ENCODE results near the gene BECN2.

BECN2 gene

GRCh38 chr1:242005866-242006535, 48.4 kb downstream of the BECN2 start:
- no peaks in the 10 kb centered on the region for H3K79me2 ChIP-seq (ENCODE audit: insufficient read depth, low read length)
- H3K36me3 ChIP-seq (ENCODE audit: low read length): no peaks in the 10 kb centered on the region
- H3K9me3 ChIP-seq (ENCODE audit: insufficient read depth, low read length): no peaks in the 10 kb centered on the region
- H3K4me3 ChIP-seq (ENCODE audit: insufficient read depth, low read length, poor library complexity, severe bottlenecking): no peak overlapping the region
- no peaks in the 10 kb centered on the region for H3F3A ChIP-seq (ENCODE audit: insufficient read depth)
- TF ChIP-seq CTCF (IDR thresholded peaks at IDR 0.05; ENCODE audit: insufficient read depth, low read length, poor library complexity, severe bottlenecking): no peak
- no peak for TF ChIP-seq EZH2phosphoT487 (conservative IDR thresholded peaks at IDR 0.05; ENCODE audit: low read length)
- H3K9ac ChIP-seq (ENCODE audit: low read length): no peak overlapping the region
- H3K4me2 ChIP-seq (ENCODE audit: low read depth, low read length, poor library complexity, severe bottlenecking): no peak overlapping the region
- no peaks in the 10 kb centered on the region for H4K20me1 ChIP-seq (ENCODE audit: low read depth, low read length)
- no peak overlapping the region for H3K27ac ChIP-seq (ENCODE audit: low read depth, low read length)
- no peaks in the 10 kb centered on the region for H3K27me3 ChIP-seq (ENCODE audit: low read length)
- no peak overlapping the region for H2AFZ ChIP-seq (ENCODE audit: low read depth, low read length, severe bottlenecking)
- no peaks in the 10 kb centered on the region for H3K9me2 ChIP-seq (replicated peaks; ENCODE audit: insufficient read depth, low read length)

GRCh38 chr1:242006976-242007375, 49.4 kb downstream of the BECN2 start:
- Histone ChIP-seq H3K27ac (ENCODE audit: low read depth, low read length) (no peak overlapping the region), H3K4me2 (ENCODE audit: low read depth, low read length, poor library complexity, severe bottlenecking) (no peak overlapping the region), H3K9ac (ENCODE audit: low read length) (no peak overlapping the region), H2AFZ (ENCODE audit: low read depth, low read length, severe bottlenecking) (no peak overlapping the region), H3K27me3 (ENCODE audit: low read length) (no peaks in the 10 kb centered on the region), H3K36me3 (ENCODE audit: low read length) (no peaks in the 10 kb centered on the region), H3K9me2 (replicated peaks; ENCODE audit: insufficient read depth, low read length) (no peaks in the 10 kb centered on the region), H3K9me3 (ENCODE audit: insufficient read depth, low read length) (no peaks in the 10 kb centered on the region), H3F3A (ENCODE audit: insufficient read depth) (no peaks in the 10 kb centered on the region), H4K20me1 (ENCODE audit: low read depth, low read length) (no peaks in the 10 kb centered on the region), H3K4me3 (ENCODE audit: insufficient read depth, low read length, poor library complexity, severe bottlenecking) (no peak overlapping the region), H3K79me2 (ENCODE audit: insufficient read depth, low read length) (no peaks in the 10 kb centered on the region)
- TF ChIP-seq CTCF (IDR thresholded peaks at IDR 0.05; ENCODE audit: insufficient read depth, low read length, poor library complexity, severe bottlenecking) (no peak), EZH2phosphoT487 (conservative IDR thresholded peaks at IDR 0.05; ENCODE audit: low read length) (no peak)
